ENCODE measurements around the gene UTP3. TPM values are rescaled to one million over a fixed set of nuclear protein-coding genes. Genes with fewer than 3 reads are reported as not detected.

The UTP3 gene
- polyA plus RNA-seq, 1 experiment, result 10.4 TPM

- no peaks in the 10 kb centered on the region for H3K27me3 ChIP-seq (ENCODE audit: control insufficient read depth, insufficient read depth, low read length)
- no peaks in the 10 kb centered on the region for H3K36me3 ChIP-seq (ENCODE audit: control insufficient read depth, insufficient read depth, low read length)
- POLR2A ChIA-PET, result no interaction called here
- no peak for DNase-seq (ENCODE audit: low read depth)
- CTCF ChIA-PET, result interaction anchor here (1.1 kb wide), 1 partner anchor 8 kb away, joined by 4 read pairs; the partner anchor contains the start of gene RUFY3
- H3K4me3 ChIP-seq (ENCODE audit: low read depth, low read length), result no peak overlapping the region
- TF ChIP-seq, protein P1, sequence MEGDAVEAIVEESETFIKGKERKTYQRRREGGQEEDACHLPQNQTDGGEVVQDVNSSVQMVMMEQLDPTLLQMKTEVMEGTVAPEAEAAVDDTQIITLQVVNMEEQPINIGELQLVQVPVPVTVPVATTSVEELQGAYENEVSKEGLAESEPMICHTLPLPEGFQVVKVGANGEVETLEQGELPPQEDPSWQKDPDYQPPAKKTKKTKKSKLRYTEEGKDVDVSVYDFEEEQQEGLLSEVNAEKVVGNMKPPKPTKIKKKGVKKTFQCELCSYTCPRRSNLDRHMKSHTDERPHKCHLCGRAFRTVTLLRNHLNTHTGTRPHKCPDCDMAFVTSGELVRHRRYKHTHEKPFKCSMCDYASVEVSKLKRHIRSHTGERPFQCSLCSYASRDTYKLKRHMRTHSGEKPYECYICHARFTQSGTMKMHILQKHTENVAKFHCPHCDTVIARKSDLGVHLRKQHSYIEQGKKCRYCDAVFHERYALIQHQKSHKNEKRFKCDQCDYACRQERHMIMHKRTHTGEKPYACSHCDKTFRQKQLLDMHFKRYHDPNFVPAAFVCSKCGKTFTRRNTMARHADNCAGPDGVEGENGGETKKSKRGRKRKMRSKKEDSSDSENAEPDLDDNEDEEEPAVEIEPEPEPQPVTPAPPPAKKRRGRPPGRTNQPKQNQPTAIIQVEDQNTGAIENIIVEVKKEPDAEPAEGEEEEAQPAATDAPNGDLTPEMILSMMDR (IDR thresholded peaks at IDR 0.05; ENCODE audit: insufficient read depth, low read depth, low read length), result no peak
Measured at GRCh38 chr4:70713453-70714078, 25.2 kb downstream of the UTP3 start.

- POLR2A ChIA-PET, result no interaction called here
- DNase-seq (ENCODE audit: low read depth), result no peak
- CTCF ChIA-PET, result no interaction called here
Measured at GRCh38 chr4:70714079-70714887, 26.0 kb downstream of the UTP3 start.

GRCh38 chr4:70715097-70715496, 26.8 kb downstream of the UTP3 start:
- ChIA-PET POLR2A (no interaction called here), CTCF (no interaction called here)
- no peak for DNase-seq (ENCODE audit: low read depth)
- Histone ChIP-seq H3K27me3 (ENCODE audit: control insufficient read depth, insufficient read depth, low read length) (no peaks in the 10 kb centered on the region), H3K4me3 (ENCODE audit: low read depth, low read length) (no peak overlapping the region), H3K36me3 (ENCODE audit: control insufficient read depth, insufficient read depth, low read length) (no peaks in the 10 kb centered on the region)
- TF ChIP-seq, protein P1 (IDR thresholded peaks at IDR 0.05; ENCODE audit: insufficient read depth, low read depth, low read length), result no peak

More at GRCh38 chr4:70714079-70714887, 26.0 kb downstream of the UTP3 start:
- H3K4me3 ChIP-seq (ENCODE audit: low read depth, low read length), result no peak overlapping the region
- TF ChIP-seq, protein P1 (IDR thresholded peaks at IDR 0.05; ENCODE audit: insufficient read depth, low read depth, low read length), result no peak
- no peaks in the 10 kb centered on the region for H3K27me3 ChIP-seq (ENCODE audit: control insufficient read depth, insufficient read depth, low read length)
- no peaks in the 10 kb centered on the region for H3K36me3 ChIP-seq (ENCODE audit: control insufficient read depth, insufficient read depth, low read length)

- no peak for DNase-seq (ENCODE audit: low read depth)
- ChIA-PET POLR2A (no interaction called here), CTCF (interaction anchor here (1.2 to 1.8 kb wide), 2 partner anchors 14 to 30 kb away, joined by 3 to 5 read pairs; no protein-coding TSS in a partner anchor)
- Histone ChIP-seq H3K27me3 (ENCODE audit: control insufficient read depth, insufficient read depth, low read length) (no peaks in the 10 kb centered on the region), H3K36me3 (ENCODE audit: control insufficient read depth, insufficient read depth, low read length) (no peaks in the 10 kb centered on the region), H3K4me3 (ENCODE audit: low read depth, low read length) (no peak overlapping the region)
- TF ChIP-seq, protein P1 (IDR thresholded peaks at IDR 0.05; ENCODE audit: insufficient read depth, low read depth, low read length), result no peak
Measured at GRCh38 chr4:70718811-70719604, 30.7 kb downstream of the UTP3 start.

Data from BJ (cell line).